ENCODE measurements around the gene PGAP6.
A peak's percentile ranks its signal among the peaks of the same experiment; 100 is the strongest.
"Not testable (repeated sequence)": the region's sequence is repeated elsewhere in the genome, so short reads cannot be mapped to it uniquely, and the experiment has no call there.

The PGAP6 gene

GRCh38 chr16:349211-349610 is 32.6 kb downstream of the PGAP6 start:
- TF ChIP-seq CTCF (IDR thresholded peaks at IDR 0.05; ENCODE audit: poor library complexity, severe bottlenecking) = no peak
- H3K4me1 ChIP-seq (ENCODE audit: insufficient read depth, poor library complexity, severe bottlenecking) = peaks cover 38% of the 10 kb centered on the region
- no peaks in the 10 kb centered on the region for H3K27me3 ChIP-seq (ENCODE audit: insufficient read depth, poor library complexity, severe bottlenecking)
- H3K36me3 ChIP-seq (ENCODE audit: low read depth) = peaks cover 34% of the 10 kb centered on the region
- no peak overlapping the region for H3K27ac ChIP-seq (ENCODE audit: poor library complexity, severe bottlenecking)
- ATAC-seq (ENCODE audit: low read depth) (no peak), DNase-seq (ENCODE audit: low spot score) (no peak)
- H3K9me3 ChIP-seq (ENCODE audit: severe bottlenecking) = no peaks in the 10 kb centered on the region
- no peak overlapping the region for H3K4me3 ChIP-seq (ENCODE audit: severe bottlenecking)

GRCh38 chr16:348495-348894 is 33.3 kb downstream of the PGAP6 start:
- not testable (repeated sequence) for ATAC-seq (ENCODE audit: low read depth); DNase-seq (ENCODE audit: low spot score); H3K27ac ChIP-seq (ENCODE audit: poor library complexity, severe bottlenecking); H3K4me3 ChIP-seq (ENCODE audit: severe bottlenecking); H3K9me3 ChIP-seq (ENCODE audit: severe bottlenecking); H3K27me3 ChIP-seq (ENCODE audit: insufficient read depth, poor library complexity, severe bottlenecking)
- Histone ChIP-seq H3K36me3 (ENCODE audit: low read depth) (peaks cover 34% of the 10 kb centered on the region), H3K4me1 (ENCODE audit: insufficient read depth, poor library complexity, severe bottlenecking) (peaks cover 31% of the 10 kb centered on the region)

GRCh38 chr16:347203-347602 is 34.6 kb downstream of the PGAP6 start:
- H3K27me3 ChIP-seq (ENCODE audit: insufficient read depth, poor library complexity, severe bottlenecking) = no peaks in the 10 kb centered on the region
- no peak for TF ChIP-seq CTCF (IDR thresholded peaks at IDR 0.05; ENCODE audit: poor library complexity, severe bottlenecking)
- no peak overlapping the region for H3K4me3 ChIP-seq (ENCODE audit: severe bottlenecking)
- peaks cover 46% of the 10 kb centered on the region for H3K36me3 ChIP-seq (ENCODE audit: low read depth)
- DNase-seq (ENCODE audit: low spot score) = no peak
- H3K4me1 ChIP-seq (ENCODE audit: insufficient read depth, poor library complexity, severe bottlenecking) = peaks cover 29% of the 10 kb centered on the region
- H3K9me3 ChIP-seq (ENCODE audit: severe bottlenecking) = no peaks in the 10 kb centered on the region
- H3K27ac ChIP-seq (ENCODE audit: poor library complexity, severe bottlenecking) = peak overlapping the region; percentile 62
- ATAC-seq (ENCODE audit: low read depth) = 0 out of 3 replicates have a peak, but pooled peaks have one; percentile 11

GRCh38 chr16:346587-346986 is 35.2 kb downstream of the PGAP6 start:
- ATAC-seq (ENCODE audit: low read depth) = peak; percentile 90

GRCh38 chr16:345772-346171 is 36.0 kb downstream of the PGAP6 start:
- DNase-seq (ENCODE audit: low spot score) (no peak), ATAC-seq (ENCODE audit: low read depth) (no peak)
- H3K9me3 ChIP-seq (ENCODE audit: severe bottlenecking) = no peaks in the 10 kb centered on the region
- no peaks in the 10 kb centered on the region for H3K27me3 ChIP-seq (ENCODE audit: insufficient read depth, poor library complexity, severe bottlenecking)
- H3K36me3 ChIP-seq (ENCODE audit: low read depth) = peaks cover 46% of the 10 kb centered on the region
- H3K4me3 ChIP-seq (ENCODE audit: severe bottlenecking) = no peak overlapping the region
- H3K4me1 ChIP-seq (ENCODE audit: insufficient read depth, poor library complexity, severe bottlenecking) = peaks cover 23% of the 10 kb centered on the region
- no peak for TF ChIP-seq CTCF (IDR thresholded peaks at IDR 0.05; ENCODE audit: poor library complexity, severe bottlenecking)
- peak overlapping the region; percentile 62 for H3K27ac ChIP-seq (ENCODE audit: poor library complexity, severe bottlenecking)

More at GRCh38 chr16:346587-346986, 35.2 kb downstream of the PGAP6 start:
- H3K27me3 ChIP-seq (ENCODE audit: insufficient read depth, poor library complexity, severe bottlenecking) = no peaks in the 10 kb centered on the region
- no peak overlapping the region for H3K4me3 ChIP-seq (ENCODE audit: severe bottlenecking)
- peaks cover 28% of the 10 kb centered on the region for H3K4me1 ChIP-seq (ENCODE audit: insufficient read depth, poor library complexity, severe bottlenecking)
- H3K27ac ChIP-seq (ENCODE audit: poor library complexity, severe bottlenecking) = peak overlapping the region; percentile 62
- H3K36me3 ChIP-seq (ENCODE audit: low read depth) = peaks cover 48% of the 10 kb centered on the region
- DNase-seq (ENCODE audit: low spot score) = peak; percentile 84
- peak; percentile 23 for TF ChIP-seq CTCF (IDR thresholded peaks at IDR 0.05; ENCODE audit: poor library complexity, severe bottlenecking)
- H3K9me3 ChIP-seq (ENCODE audit: severe bottlenecking) = no peaks in the 10 kb centered on the region

Measured in RWPE2 (cell line).